GM18951 (cell line): ENCODE results near the gene CAMTA1.
"Not testable (repeated sequence)": the region's sequence is repeated elsewhere in the genome, so short reads cannot be mapped to it uniquely, and the experiment has no call there.

Source experiments
- POLR2A ChIP-seq: IDR thresholded peaks from 4 replicates; pipeline ENCODE4 v1.6.1; 2011; ENCODE audit warnings: mild to moderate bottlenecking; ENCODE audit not compliant: insufficient read length, insufficient read depth; ENCODE audit errors: extremely low read depth
- in situ Hi-C: fragments of 300-500 bp; cut with MboI; formaldehyde crosslinking; loops from one replicate; pipeline ENCODE4 v1.12.0; 2022; ENCODE audit warnings: low sequenced_read_pairs, mixed read lengths, inconsistent platforms; ENCODE audit not compliant: unreplicated experiment

Gene CAMTA1

DNA sequence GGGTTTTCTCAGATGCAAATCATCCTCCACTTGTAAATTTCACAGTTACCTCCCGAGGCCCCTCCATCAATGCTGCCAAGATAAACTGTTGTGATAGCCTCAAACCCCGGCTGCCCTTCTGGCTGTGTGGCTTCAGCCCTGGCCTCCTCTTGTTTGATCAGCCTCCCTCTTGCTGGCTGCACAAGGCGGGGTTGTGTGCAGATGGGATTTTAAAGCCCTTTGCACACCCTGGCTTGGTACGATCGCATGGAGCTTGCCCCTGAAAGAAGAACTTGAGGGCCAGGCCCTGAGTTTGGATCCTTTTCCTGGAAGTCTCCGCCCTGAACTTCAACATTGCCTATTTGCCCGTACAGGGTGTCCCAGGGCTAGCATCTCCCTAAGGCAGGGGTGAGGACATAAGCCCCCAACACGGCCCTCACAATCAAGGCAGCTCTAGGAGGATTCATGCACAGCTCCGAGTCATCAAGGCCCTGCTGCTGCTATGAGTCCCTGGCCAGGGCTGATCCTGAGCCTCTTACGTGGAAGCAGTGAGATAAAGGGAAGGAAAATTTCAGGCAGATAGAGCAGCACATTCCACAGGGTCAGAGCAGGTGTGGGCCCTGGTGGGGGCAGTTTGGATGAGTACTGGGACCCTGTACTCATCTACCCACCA is 804.6 kb downstream of the CAMTA1 start:
- in situ Hi-C loops: no loop called here

DNA sequence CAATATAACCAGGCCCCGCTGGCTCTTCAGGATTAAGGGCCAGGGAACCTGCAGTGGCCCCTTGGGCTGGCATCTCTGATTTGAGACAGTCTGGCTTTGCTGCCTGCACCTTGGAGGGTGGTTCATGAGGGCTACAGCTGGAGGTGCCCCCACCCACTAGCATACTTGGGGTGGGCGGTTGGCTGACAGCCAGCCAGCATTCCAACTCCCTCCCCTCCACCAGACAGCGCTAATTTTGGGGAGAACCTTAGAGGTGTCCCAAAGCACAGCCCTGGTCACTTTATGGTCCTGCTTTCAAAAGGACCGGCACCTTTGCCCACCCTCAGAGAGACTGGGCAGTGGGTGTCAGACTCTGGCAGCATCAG is 805.2 kb downstream of the CAMTA1 start:
- TF ChIP-seq POLR2A: no peak

More for the DNA sequence above, 804.6 kb downstream of the CAMTA1 start:
- TF ChIP-seq POLR2A: no peak

DNA sequence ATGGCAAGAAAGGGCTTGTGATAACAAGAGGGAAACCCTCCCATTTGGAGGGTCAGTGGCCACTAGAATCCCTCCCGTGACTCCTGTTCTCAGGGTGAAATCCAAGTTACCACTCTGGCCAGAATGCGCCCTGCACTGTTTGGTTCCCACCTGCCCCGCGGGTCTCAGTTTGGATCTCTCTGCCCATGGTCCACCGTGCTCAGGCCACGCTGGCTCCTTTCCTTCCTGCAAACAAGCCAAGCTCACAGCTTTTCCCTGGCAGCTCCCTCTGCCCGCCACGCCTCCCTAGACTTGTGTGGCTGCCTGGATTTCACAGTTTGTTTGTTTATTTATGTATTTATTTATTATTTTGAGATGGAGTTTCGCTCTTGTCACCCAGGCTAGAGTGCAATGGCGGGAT is 806.3 kb downstream of the CAMTA1 start:
- in situ Hi-C loops: no loop called here
- TF ChIP-seq POLR2A: no peak

More for the DNA sequence above, 805.2 kb downstream of the CAMTA1 start:
- in situ Hi-C loops: no loop called here

DNA sequence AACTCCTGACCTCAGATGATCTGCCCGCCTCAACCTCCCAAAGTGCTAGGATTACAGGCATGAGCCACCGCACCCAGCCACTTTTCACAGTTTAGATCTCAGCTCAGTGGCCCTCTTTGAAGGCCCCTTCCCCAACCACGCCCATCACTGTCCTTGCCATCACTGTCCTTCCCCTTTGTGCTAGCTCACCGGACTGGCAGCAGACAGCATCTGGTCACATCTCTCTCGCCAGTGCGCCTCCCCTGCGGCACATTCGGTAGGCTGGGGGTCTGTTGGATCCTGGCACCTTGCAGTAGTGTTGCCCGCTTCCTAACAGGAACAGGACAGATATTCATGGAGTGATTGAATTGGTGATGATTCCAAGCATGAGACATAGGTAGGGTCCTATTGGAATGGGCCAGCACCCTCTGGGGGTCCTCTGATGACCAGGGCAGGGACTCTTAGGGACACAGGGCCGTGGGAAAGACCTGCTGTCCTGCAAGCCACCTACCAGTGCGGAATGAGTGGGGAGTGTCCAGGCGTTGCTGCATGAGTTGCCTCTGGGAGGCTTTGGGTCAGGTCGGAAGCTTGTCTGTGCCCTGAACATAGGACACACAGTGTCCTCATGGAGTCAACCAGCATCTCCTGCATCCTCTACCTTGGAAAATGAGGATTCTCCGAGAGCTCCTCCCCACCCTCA is 807.0 kb downstream of the CAMTA1 start:
- TF ChIP-seq POLR2A: no peak
- in situ Hi-C loops: no loop called here

DNA sequence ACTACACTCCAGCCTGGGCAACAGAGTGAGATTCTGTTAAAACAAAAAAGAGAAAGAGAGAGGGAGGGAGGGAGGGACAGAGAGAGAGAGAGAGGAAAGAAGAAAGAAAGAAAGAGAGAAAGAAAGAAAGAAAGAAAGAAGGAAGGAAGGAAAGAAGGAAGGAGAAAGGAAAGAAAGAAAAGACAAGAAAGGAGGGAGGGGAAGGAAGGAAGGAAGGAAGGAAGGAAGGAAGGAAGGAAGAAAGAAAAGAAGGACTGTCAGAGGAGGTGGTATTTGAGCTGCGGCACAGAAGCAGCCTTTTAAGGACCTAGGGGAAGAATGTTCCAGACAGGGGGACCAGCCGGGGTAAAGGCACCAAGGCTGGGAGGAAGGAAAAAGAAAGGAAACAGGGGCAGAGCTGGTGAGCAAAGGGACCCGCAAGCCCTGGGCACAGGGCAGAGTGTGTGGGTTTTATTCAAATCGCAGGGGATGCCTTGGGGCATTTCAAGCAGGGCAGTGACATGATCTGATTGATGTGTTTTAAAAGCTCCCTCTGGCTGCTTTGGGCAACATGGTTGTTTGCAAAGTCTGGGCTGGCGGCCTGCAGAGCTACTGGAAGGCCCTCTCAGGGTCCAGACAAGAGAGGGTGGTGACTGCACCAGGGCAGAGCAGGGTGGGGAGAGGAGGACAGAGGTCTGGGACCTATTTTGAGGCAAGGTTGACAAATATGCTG is 808.9 kb downstream of the CAMTA1 start:
- TF ChIP-seq POLR2A: no peak
- in situ Hi-C loops: no loop called here

DNA sequence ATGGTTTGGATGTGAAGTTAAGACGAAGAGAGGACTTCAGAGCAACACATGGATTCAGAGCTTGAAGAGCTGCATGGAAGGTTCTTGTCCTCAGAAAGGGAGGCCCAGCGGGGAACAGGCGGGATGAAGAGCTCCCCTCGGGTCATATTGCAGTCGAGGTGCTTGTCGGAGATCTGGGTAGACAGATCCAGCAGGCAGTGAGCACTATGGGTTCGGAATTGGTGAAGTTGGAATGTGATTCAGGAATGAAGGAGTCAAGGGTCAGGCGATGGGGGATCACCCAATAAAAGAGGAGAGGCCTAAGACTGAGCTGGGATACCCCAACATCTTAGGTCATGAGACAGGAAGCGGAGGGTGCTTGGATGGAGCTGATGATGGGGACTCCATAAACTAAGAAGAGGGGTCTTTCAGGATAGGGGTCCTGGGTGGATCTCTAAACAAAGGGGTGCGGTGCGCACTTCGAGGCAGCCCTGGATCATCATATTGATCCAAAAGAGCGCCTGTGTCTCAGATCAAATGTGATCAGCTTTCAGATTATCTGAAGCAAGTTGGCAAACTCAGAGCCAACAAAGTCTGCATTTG is 809.6 kb downstream of the CAMTA1 start:
- in situ Hi-C loops: no loop called here
- no peak for TF ChIP-seq POLR2A

DNA sequence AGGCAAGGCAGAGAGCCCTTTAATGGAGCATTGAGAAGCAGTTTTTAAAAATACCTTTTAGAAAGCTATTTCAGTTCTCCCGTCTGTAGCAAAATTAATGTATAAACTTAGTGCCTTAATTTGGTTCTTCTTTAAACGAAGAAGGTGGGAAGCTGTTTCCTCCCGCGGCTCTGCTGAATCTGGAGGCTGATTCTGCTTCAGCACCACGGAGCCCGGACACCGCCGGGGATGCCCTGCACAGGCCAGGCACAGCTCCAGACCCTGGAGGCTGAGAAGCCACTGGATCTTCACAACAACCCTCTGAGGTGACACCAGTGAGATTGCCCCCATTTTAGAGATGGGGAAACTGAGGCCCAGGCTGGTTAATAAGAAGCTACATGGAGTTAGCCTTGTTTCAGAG is 810.1 kb downstream of the CAMTA1 start:
- in situ Hi-C loops: no loop called here
- TF ChIP-seq POLR2A: no peak

DNA sequence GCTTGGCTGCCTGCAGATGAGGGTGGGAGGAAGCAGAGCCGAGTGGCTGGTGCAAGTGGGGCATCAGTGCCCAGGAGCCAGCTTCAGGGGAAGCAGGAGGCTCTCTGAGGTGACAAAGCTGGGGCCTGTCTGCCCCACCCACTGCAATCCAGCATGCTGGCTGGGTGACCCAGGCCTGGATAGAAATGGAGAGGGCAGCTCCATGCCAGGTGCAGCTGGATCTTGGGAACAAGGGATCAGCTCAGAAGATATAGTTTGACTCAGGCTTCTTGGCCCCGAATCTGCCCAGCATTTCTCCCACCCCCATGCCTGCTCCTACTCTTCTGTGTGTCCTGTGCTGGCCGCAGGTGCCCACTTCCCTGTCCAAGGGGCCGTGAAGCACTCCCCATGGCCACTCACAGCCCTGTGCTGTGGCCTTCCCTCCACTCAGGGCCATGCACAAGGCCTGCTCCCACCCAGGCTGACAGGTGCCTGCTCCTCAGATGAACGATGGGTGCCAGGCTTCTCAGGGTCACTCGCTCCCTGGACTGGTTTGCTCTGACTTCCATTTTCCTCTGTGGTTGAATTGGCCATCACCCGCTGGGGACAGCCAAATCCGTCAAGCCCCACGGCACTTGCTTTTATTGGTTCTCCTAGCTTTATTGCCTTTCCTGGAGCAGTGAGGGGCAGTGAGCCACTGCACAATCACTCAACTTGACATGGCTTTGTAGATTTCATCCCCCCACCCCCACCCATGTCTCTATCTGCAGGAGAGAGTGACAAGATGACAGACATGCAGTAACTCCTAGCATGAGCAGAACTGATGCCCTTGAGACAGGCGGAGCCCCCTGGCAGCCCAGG is 811.1 kb downstream of the CAMTA1 start:
- in situ Hi-C loops: no loop called here
- no peak for TF ChIP-seq POLR2A

DNA sequence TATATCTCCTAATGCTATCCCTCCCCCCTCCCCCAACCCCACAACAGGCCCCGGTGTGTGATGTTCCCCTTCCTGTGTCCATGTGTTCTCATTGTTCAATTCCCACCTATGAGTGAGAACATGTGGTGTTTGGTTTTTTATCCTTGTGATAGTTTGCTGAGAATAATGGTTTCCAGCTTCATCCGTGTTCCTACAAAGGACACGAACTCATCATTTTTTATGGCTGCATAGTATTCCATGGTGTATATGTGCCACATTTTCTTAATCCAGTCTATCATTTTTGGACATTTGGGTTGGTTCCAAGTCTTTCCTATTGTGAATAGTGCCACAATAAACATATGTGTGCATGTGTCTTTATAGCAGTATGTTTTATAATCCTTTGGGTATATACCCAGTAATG is 812.8 kb downstream of the CAMTA1 start:
- in situ Hi-C loops: not testable (repeated sequence)

DNA sequence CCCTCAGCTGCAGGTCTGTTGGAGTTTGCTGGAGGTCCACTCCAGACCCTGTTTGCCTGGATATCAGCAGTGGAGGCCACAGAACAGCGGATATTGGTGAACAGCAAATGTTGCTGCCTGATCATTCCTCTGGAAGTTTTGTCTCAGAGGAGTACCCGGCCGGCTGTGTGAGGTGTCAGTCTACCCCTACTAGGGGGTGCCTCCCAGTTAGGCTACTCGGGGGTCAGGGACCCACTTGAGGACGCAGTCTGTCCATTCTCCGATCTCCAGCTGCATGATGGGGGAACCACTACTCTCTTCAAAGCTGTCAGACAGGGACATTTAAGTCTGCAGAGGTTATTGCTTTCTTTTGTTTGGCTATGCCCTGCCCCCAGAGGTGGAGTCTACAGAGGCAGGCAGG is 819.7 kb downstream of the CAMTA1 start:
- in situ Hi-C loops: not testable (repeated sequence)

DNA sequence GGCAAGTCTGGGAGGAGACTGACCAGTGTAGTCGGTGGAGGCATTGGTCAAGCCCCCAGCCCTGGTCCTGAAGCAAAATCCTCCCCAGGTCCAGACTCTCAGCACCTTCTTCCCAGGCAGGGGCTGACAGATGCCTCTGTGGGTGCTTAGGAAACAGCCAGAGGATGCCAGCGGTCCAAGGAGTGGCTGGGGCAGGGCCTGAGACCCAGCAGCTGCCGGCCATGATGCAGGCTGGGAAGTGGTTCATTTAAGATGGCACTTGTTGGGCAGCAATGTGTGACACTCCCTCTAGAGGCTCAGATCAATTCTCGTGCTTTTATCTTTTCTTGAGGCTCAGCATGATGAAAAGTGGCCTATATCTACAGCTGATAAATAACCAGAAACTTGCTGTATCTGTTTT is 820.8 kb downstream of the CAMTA1 start:
- TF ChIP-seq POLR2A: no peak
- in situ Hi-C loops: no loop called here

DNA sequence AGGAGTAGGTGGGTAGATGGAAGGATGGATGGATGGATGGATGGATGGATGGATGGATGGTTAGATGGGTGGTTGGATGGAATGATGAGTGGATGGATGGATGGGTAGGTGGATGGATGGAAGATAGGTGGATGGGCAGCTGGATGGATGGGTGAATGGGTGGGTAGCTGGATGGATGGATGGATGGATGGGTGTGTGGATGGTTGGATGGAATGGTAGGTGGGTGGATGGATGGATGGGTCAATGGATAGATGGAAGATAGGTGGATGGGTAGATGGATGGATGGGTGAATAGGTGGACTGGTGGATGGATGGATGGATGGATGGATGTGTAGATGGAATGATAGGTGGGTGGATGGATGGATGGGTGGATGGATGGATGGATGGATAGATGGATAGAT is 821.8 kb downstream of the CAMTA1 start:
- in situ Hi-C loops: no loop called here

More for the DNA sequence above, 821.8 kb downstream of the CAMTA1 start:
- no peak for TF ChIP-seq POLR2A
